Right lobe of liver (tissue), 4 donors: Measurements from ENCODE around the gene ST14.

Experiments used
- CTCF ChIP-seq, 4 donors: fragments of 200-600 bp in 3 of 4; fragments of 450-650 bp in 1 of 4; IDR thresholded peaks; one replicate each; pipeline versions ENCODE4 v1.5.1 to v1.8.0; 2016 to 2022; ENCODE audit warnings: antibody characterized with exemption in 4 of 4, mild to moderate bottlenecking in 2 of 4
- POLR2A ChIP-seq: fragments of 450-650 bp; IDR thresholded peaks from one replicate; pipeline ENCODE4 v1.6.1; 2017; ENCODE audit warnings: antibody characterized with exemption, mild to moderate bottlenecking
- donor health status: DM: no; HTN: no; CAD: no.
- donor health status: DM: no; HTN: no; CAD: no.
- donor health status: DM: no; HTN: yes; CAD: no.

- TF ChIP-seq CTCF (IDR thresholded peaks at IDR 0.05) = no peak
- no peak for TF ChIP-seq POLR2A
Measured at GRCh38 chr11:130180896-130181294, 21.3 kb downstream of the ST14 start.
